PC-9 (cell line): ENCODE data around the gene SHROOM2.

Experiments
- EZH2 ChIP-seq: fragments of 200-600 bp; sonication (generic); IDR thresholded peaks from 2 replicates; pipeline ENCODE4 v1.8.0; 2017; ENCODE audit warnings: antibody characterized with exemption, low read depth
- TF ChIP-seq, protein P1 (sequence below): fragments of 200-600 bp; sonication (generic); conservative IDR thresholded peaks from 2 replicates; pipeline ENCODE4 v1.6.1; 2017; ENCODE audit warnings: mixed run types, antibody characterized with exemption, mild to moderate bottlenecking, moderate library complexity

DNA sequence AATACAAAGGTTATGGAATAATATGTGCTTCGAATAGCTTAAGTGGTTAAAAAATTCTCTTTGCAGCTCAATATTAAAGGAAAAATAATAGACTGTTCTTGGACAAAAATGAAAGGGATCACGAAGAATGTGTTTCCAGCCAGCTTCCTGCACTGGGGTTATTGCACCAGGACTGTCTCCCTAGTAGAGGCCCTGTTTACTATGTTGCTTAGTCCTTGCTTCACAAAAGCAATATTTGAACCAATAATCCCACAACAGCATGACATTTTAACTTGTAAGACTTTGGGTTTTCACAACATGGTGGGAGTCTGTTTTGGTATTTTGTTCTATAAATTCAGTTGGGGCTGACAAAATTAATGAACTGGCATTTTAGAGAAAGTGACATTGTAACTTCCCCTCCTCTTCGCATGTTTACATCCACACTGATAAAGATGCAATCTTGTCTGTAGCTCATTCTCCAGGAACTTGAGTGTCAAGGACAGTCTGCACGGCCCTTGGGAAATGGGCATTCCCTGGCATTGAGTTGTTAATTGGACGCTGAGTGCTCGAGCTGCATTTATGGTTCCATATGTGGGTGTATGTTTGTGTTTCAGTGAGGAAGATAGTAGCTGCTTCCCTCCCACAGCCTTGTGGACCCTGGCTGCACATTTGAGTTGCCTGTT, 39.0 kb downstream of the SHROOM2 start:
- TF ChIP-seq, protein P1, sequence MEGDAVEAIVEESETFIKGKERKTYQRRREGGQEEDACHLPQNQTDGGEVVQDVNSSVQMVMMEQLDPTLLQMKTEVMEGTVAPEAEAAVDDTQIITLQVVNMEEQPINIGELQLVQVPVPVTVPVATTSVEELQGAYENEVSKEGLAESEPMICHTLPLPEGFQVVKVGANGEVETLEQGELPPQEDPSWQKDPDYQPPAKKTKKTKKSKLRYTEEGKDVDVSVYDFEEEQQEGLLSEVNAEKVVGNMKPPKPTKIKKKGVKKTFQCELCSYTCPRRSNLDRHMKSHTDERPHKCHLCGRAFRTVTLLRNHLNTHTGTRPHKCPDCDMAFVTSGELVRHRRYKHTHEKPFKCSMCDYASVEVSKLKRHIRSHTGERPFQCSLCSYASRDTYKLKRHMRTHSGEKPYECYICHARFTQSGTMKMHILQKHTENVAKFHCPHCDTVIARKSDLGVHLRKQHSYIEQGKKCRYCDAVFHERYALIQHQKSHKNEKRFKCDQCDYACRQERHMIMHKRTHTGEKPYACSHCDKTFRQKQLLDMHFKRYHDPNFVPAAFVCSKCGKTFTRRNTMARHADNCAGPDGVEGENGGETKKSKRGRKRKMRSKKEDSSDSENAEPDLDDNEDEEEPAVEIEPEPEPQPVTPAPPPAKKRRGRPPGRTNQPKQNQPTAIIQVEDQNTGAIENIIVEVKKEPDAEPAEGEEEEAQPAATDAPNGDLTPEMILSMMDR, result no peak
- no peak for TF ChIP-seq EZH2
